Psoas muscle (tissue), 8 donors: ENCODE data around the gene UQCC5. TPM values are rescaled to one million over a fixed set of nuclear protein-coding genes. Genes with fewer than 3 reads are reported as not detected.
A peak's percentile ranks its signal among the peaks of the same experiment; 100 is the strongest.

ENCODE experiments used
- ATAC-seq, 4 donors: fragments of 200-7000 bp; cut with Tn5 transposase; one replicate each; pipeline ENCODE4 v1.9.1; 2020; ENCODE audit warnings: moderate library complexity in 3 of 4, mild to moderate bottlenecking in 2 of 4
- DNase-seq, 2 donors: peaks; one replicate each; pipeline ENCODE4 v3.0.0-alpha.2; 2020
- H3K27ac ChIP-seq: fragments of 200-600 bp; one replicate; pipeline ENCODE4 v1.8.0; 2022
- H3K27me3 ChIP-seq, 3 donors: fragments of 200-600 bp in 1 of 3; one replicate each; pipeline versions ENCODE4 v1.6.1 to v1.8.0; 2013 to 2022; ENCODE audit warnings: low read length in 2 of 3, mild to moderate bottlenecking in 2 of 3, moderate library complexity in 1 of 3; ENCODE audit not compliant: insufficient read depth in 3 of 3
- H3K36me3 ChIP-seq, 2 donors: fragments of 200-600 bp in 1 of 2; one replicate each; pipeline versions ENCODE4 v1.6.1 to v1.8.0; 2013 to 2022; ENCODE audit warnings: low read depth in 1 of 2, mild to moderate bottlenecking in 1 of 2, moderate library complexity in 1 of 2; ENCODE audit not compliant: insufficient read depth in 1 of 2
- H3K4me1 ChIP-seq: fragments of 200-600 bp; one replicate; pipeline ENCODE4 v1.8.0; 2022
- H3K4me3 ChIP-seq: fragments of 200-600 bp; one replicate; pipeline ENCODE4 v1.8.0; 2022; ENCODE audit warnings: mild to moderate bottlenecking
- H3K9me3 ChIP-seq: fragments of 200-600 bp; one replicate; pipeline ENCODE4 v1.8.0; 2022
- WGBS, 3 donors: extraction: QIAGEN DNeasy Blood & Tissue Kit; methylation state at CpG; one replicate each; pipeline versions ENCODE4 v1.1.6 to v1.1.7; 2013; 5-methylcytosine and 5-hydroxymethylcytosine counted together
- intact Hi-C, 2 donors: fragments of 100-400 bp; cut with DNase I; formaldehyde crosslinking; loops; one replicate each; pipeline versions ENCODE4 v1.11.0 to v1.14.2; 2022
- polyA plus RNA-seq, 3 donors: library from polyadenylated mRNA; stranded (reverse); fragments of 200-250 nt; gene quantifications; one replicate each; pipeline ENCODE4 v1.2.3, GENCODE V29; 2013
- total RNA-seq, 4 donors: library from RNA; stranded (reverse); fragmentation: NEBNext Ultra II Directional in 2 of 4; extraction: Animal tissue kit (Norgen Biotek cat#: 25700) in 2 of 4; gene quantifications; one replicate each; pipeline versions ENCODE4 v1.2.1 to v1.2.4, GENCODE V29; 2021 to 2023
- TF ChIP-seq, protein P1 (sequence below): fragments of 200-600 bp; IDR thresholded peaks from one replicate; pipeline ENCODE4 v1.8.0; 2022; ENCODE audit warnings: antibody characterized with exemption
- donor health status: healthy with polysubstance abuse.
- donor health status: DM: no; HTN: no; CAD: no; lungs with moderate emphysema.
- donor health status: Bipolar disorder and iron deficiency.
- donor health status: healthy.
- donor health status: DM: yes; HTN: yes; CAD: no.
- donor health status: DM: no; HTN: no; CAD: no.
- donor health status: DM: no; HTN: no; CAD: no.
- donor health status: DM: yes; HTN: yes; CAD: no.

The UQCC5 gene
- total and polyA plus RNA-seq, 7 donors = 29.5 to 95.4 (median 32.7) TPM

DNA sequence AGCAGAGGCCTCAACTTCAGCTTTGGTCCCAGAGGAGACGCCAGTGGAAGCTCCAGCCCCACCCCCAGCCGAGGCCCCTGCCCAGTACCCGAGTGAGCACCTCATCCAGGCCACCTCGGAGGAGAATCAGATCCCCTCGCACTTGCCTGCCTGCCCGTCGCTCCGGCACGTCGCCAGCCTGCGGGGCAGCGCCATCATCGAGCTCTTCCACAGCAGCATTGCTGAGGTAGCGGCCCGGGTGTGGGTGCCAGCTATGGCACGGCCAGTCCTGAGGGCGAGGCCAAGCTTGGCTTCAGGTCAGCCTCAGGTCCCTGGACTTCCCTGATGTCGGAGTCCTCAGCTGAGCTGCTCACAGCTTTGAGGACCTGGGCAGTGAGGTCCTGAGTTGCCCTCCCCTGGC lies 47.0 kb upstream of the UQCC5 start:
- DNase-seq = peak in 1 of 2 donors; percentile 71
- intact Hi-C loops = loop anchor here in 1 of 2 donors (10.0 kb wide), 1 partner anchor 185 kb away; no protein-coding TSS in a partner anchor

DNA sequence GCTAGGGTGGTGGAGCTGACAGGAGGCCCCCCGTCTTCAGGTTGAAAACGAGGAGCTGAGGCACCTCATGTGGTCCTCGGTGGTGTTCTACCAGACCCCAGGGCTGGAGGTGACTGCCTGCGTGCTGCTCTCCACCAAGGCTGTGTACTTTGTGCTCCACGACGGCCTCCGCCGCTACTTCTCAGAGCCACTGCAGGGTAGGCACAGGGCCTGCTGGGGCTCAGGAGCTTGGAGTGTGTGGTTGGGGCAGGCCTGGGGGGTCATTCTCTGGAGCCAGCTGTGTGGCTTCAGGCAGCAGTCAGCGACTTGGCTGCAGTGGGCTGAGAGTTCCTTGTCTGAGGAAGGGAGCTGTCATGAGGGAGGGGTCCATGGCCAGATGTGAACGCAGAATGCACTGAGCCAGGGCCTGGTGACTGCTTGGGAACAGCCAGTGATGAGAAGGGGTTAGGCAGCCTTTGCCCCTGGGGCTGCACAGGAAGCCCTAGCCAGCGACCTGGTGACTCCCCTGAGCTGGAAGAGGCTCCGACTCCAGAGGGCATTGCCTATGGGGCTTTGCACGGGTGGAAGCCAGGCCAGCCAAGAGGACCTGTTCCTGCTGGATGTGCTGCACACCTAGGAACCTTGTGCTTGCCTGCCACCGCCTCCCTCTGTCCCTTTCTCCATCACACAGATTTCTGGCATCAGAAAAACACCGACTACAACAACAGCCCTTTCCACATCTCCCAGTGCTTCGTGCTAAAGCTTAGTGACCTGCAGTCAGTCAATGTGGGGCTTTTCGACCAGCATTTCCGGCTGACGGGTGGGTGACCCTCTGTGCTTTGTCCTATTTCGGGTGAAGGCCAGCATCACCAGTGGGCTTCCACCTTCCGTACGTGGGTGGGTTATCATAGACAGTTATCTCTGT lies 46.1 kb upstream of the UQCC5 start:
- ATAC-seq (no peak), DNase-seq (no peak)
- Histone ChIP-seq H3K27ac (peak overlapping the region; percentile 30), H3K27me3 (no peaks in the 10 kb centered on the region), H3K36me3 (peaks cover 4 to 82% of the 10 kb centered on the region in 2 donors), H3K9me3 (no peaks in the 10 kb centered on the region), H3K4me3 (no peak overlapping the region), H3K4me1 (peaks cover 14% of the 10 kb centered on the region)
- WGBS, 3 donors = 80 to 88% (median 80%) methylated on average over 21 to 22 of the region's 22 CpGs
- intact Hi-C loops = no loop called here
- TF ChIP-seq, protein P1, sequence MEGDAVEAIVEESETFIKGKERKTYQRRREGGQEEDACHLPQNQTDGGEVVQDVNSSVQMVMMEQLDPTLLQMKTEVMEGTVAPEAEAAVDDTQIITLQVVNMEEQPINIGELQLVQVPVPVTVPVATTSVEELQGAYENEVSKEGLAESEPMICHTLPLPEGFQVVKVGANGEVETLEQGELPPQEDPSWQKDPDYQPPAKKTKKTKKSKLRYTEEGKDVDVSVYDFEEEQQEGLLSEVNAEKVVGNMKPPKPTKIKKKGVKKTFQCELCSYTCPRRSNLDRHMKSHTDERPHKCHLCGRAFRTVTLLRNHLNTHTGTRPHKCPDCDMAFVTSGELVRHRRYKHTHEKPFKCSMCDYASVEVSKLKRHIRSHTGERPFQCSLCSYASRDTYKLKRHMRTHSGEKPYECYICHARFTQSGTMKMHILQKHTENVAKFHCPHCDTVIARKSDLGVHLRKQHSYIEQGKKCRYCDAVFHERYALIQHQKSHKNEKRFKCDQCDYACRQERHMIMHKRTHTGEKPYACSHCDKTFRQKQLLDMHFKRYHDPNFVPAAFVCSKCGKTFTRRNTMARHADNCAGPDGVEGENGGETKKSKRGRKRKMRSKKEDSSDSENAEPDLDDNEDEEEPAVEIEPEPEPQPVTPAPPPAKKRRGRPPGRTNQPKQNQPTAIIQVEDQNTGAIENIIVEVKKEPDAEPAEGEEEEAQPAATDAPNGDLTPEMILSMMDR = no peak

More for the DNA sequence above, 47.0 kb upstream of the UQCC5 start:
- H3K4me1 ChIP-seq = peaks cover 20% of the 10 kb centered on the region
- 56 to 80% (median 58%) methylated on average over 18 of the region's 18 CpGs for whole genome bisulfite sequencing, 3 donors
- H3K27me3 ChIP-seq = no peaks in the 10 kb centered on the region
- H3K4me3 ChIP-seq = no peak overlapping the region
- H3K27ac ChIP-seq = peak overlapping the region; percentile 23
- peak in 3 of 4 donors; percentile 48 to 62 (median 54) for ATAC-seq
- no peaks in the 10 kb centered on the region for H3K9me3 ChIP-seq
- H3K36me3 ChIP-seq = peaks cover 4 to 89% of the 10 kb centered on the region in 2 donors
- TF ChIP-seq, protein P1 = no peak

DNA sequence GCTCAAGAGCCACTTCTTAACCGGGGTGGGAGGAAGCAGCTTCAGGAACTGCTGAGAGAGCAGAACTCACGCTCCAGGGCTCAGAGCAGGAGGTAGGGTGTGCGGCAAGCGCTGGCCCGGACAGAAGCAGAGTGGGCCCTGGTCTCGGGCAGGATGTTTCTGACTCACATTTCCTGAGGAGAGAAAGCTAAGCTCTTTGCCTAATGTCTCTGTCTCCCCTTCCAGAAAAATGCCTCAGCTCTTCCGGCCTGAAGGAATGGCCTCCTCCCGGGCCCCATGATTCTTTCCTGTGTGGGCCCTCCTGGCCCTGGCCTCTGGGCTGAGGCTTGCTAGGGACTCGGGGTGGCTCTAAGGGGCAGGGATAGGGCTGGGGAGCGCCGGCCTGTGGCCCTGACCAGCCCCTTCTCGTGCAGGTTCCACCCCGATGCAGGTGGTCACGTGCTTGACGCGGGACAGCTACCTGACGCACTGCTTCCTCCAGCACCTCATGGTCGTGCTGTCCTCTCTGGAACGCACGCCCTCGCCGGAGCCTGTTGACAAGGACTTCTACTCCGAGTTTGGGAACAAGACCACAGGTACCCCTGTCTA lies 45.4 kb upstream of the UQCC5 start:
- 75 to 80% (median 79%) methylated on average over 20 to 23 of the region's 23 CpGs for WGBS, 3 donors
- peak overlapping the region; percentile 46 for H3K27ac ChIP-seq
- H3K4me3 ChIP-seq = no peak overlapping the region
- DNase-seq (peak in 1 of 2 donors; percentile 54), ATAC-seq (peak in 2 of 4 donors; percentile 10 to 11)
- H3K9me3 ChIP-seq = no peaks in the 10 kb centered on the region
- intact Hi-C loops = no loop called here
- peaks cover 14% of the 10 kb centered on the region for H3K4me1 ChIP-seq
- no peaks in the 10 kb centered on the region for H3K27me3 ChIP-seq
- TF ChIP-seq, protein P1 = no peak
- H3K36me3 ChIP-seq = peaks cover 4 to 74% of the 10 kb centered on the region in 2 donors

DNA sequence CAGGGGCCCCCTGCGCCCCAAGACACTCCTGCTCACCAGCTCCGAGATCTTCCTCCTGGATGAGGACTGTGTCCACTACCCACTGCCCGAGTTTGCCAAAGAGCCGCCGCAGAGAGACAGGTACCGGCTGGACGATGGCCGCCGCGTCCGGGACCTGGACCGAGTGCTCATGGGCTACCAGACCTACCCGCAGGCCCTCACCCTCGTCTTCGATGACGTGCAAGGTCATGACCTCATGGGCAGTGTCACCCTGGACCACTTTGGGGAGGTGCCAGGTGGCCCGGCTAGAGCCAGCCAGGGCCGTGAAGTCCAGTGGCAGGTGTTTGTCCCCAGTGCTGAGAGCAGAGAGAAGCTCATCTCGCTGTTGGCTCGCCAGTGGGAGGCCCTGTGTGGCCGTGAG lies 44.3 kb upstream of the UQCC5 start:
- ATAC-seq = no peak
- intact Hi-C loops = no loop called here
- no peak for DNase-seq
- TF ChIP-seq, protein P1 = no peak
- Histone ChIP-seq H3K4me1 (peaks cover 14% of the 10 kb centered on the region), H3K4me3 (no peak overlapping the region), H3K27me3 (no peaks in the 10 kb centered on the region), H3K27ac (no peak overlapping the region), H3K9me3 (no peaks in the 10 kb centered on the region), H3K36me3 (peaks cover 4 to 64% of the 10 kb centered on the region in 2 donors)
- 81 to 90% (median 86%) methylated on average over 21 of the region's 21 CpGs for WGBS, 3 donors
